SK-N-SH (cell line): ENCODE measurements around the gene BTF3L4.

Source experiments
- CTCF ChIP-seq: fragments of 200-600 bp; sonication (generic); IDR thresholded peaks from 2 replicates; pipeline ENCODE4 v1.6.1; 2017; ENCODE audit warnings: antibody characterized with exemption, mild to moderate bottlenecking, moderate library complexity
- EZH2phosphoT487 ChIP-seq: fragments of 200-600 bp; sonication (generic); IDR thresholded peaks from 2 replicates; pipeline ENCODE4 v1.6.1; 2017; ENCODE audit warnings: low read depth, mixed run types, mild to moderate bottlenecking, antibody characterized with exemption, moderate library complexity, borderline replicate concordance
- MAX ChIP-seq: IDR thresholded peaks from 2 replicates; pipeline ENCODE4 v1.4.0; 2012; ENCODE audit warnings: low read depth
- RAD21 ChIP-seq: IDR thresholded peaks from 2 replicates; pipeline ENCODE4 v1.6.1; 2012; ENCODE audit warnings: mild to moderate bottlenecking, low read length

GRCh38 chr1:52057255-52057654, 1.2 kb downstream of the BTF3L4 start:
- no peak for TF ChIP-seq CTCF
- TF ChIP-seq MAX, result no peak
- no peak for TF ChIP-seq RAD21
- TF ChIP-seq EZH2phosphoT487, result no peak
